Activated CD8-positive, alpha-beta memory T cell treated with anti-CD3 and anti-CD28 coated beads, Interleukin-2, amount 50 U/mL, for 4 hours (primary cell): ENCODE results near the gene PROCR.
"Not testable (repeated sequence)": the region's sequence is repeated elsewhere in the genome, so short reads cannot be mapped to it uniquely, and the experiment has no call there.

Source experiments
- DNase-seq: peaks from one replicate; pipeline ENCODE4 v3.0.0-alpha.2; 2020

The PROCR gene

DNA sequence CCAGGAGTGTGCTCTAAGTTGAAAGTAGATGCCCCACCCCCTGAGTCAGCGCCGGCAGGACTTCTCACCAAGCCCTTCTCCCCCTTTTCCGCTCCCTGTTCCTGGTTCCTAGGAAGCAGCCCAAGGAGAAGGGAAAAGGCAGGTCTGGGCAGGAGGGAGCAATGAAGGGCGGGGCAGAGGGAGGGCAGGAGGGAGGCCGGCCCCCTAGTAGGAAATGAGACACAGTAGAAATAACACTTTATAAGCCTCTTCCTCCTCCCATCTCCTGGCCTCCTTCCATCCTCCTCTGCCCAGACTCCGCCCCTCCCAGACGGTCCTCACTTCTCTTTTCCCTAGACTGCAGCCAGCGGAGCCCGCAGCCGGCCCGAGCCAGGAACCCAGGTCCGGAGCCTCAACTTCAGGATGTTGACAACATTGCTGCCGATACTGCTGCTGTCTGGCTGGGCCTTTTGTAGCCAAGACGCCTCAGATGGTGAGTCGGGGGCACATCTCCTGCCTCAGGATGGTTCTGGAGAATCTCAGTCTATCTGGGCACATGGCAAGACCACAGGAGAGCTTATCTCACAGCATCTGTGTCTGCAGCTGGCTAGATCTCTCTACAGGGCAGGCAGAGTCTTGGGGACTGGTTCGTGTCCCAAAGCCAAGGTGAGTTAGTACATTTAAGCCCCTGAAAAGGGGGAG lies at the start of gene PROCR:
Gene PROCR, plus strand, starts transcription at position 320 of the 681 bp plus-strand sequence. Its CDS starts 83 bp downstream, at position 403.
- DNase-seq, result peak; percentile 18

DNA sequence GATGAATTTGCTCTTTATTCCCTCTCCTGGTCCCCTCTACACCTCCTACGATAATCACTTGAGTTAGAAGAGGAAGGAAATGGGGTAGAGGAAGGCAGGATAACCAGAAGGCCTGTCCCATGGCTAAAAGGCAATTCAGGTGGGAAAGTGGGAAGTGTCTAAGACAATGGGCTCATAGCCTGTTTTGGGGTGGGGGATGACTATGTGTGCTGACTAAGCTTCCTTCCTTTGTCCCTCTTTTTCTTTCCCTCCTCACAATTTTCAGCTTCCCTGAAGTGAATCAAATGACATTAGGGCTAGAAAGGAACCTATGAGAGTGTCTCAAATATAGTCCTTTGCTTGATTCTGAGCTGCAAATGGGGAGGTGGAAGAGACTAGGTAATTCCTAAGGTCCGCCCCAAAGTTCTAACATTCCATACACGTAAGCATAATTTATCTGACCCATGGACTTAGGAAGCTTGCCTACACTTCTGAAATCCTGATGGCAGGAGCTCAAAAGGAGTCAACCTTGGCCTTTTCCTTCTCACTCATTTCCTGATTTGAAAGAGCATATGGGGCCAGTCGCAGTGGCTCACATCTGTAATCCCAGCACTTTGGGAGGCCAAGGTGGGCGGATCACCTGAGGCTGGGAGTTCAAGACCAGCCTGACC lies 49.0 kb upstream of the PROCR start:
- no peak for DNase-seq

DNA sequence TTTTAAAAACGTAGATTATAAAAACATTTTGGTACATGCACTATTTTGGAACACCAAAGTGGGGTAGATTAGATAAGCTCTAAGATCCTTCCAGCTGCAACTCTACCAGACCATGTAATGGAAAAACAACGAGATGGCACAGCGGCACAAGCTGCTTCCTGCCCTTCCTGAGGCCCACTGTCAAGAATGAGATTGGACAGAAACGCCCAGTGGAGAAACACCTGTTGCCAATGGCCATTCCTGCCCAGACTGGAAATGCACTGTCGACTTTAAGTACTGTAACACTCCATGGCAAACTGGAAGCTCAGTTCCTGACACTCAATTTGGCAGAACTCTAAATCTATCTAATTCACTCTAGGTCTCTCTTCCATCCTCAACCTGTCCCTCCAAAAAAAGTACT lies 46.1 kb upstream of the PROCR start:
- no peak for DNase-seq

DNA sequence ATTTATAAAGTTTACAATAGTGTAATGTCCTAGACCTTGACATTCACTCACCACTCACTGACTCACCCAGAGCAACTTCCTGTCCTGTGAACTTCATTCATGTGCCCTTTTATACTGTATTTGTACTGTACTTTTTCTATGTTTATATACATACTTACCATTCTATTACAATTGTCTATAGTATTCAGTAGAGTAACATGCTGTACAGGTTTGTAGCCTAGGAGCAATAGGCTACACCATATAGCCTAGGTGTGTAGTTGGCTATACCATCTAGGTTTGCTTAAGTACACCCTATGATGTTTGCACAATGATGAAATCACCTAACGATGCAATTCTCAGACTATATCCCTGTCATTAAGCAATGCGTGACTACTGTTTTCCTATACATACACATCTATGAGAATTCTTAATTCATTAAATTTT lies 42.2 kb upstream of the PROCR start:
- DNase-seq, result no peak

DNA sequence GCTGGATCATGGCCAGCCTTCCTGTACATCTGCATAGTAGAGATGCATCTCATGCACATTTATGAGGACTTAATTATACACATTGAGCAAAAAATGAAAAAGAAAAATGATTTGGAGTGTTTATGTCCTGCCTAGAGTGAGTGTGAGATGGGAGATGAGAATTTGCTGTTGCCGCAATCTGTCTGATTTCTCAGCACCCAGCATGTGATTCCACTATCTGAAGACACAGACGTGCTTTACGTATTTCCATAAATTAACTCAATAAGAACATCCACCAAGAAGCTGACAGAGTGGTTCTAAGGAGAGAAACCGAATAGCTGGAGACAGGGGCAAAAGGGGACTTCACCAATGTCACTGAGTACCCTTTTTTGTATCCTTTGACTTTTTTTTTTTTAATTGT lies 39.9 kb upstream of the PROCR start:
- DNase-seq, result no peak

DNA sequence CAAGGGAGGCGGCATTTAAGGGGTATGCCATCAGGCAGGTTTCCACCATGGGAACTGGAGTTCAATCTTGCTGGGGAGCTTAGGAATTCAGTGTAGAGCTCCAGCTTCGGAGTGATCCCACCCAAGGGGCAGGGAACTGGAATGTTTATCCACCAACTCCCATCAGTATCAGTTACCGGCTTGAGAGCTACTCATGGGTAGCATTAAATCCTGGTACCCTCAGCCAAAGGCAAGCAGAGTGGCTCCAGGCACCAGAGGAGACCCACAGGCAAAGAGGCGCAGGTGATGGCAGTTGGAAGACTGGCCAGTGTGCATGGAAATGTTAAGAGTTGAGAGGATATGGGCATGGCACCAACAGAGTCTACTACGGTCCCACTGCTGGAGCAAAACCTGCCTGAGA lies 38.8 kb upstream of the PROCR start:
- no peak for DNase-seq

DNA sequence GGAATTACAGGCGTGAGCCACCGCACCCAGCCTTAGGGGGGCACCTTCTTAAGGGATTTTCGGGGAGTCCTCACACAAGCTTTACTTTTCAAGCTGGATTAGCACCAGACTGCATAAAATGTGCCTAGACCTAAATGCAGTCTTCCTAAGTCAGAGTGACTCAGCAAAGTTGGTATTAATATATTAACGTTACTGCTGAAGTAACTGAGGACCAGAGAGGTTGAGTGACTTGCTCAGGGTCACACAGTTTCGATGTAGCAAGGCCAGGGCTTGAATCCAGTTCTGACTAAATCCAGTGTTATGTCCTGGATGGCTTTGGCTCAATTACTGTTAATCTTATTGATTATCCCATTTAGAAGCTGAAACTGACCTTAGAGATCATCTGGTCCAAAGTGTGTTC lies 38.1 kb upstream of the PROCR start:
- DNase-seq, result no peak

DNA sequence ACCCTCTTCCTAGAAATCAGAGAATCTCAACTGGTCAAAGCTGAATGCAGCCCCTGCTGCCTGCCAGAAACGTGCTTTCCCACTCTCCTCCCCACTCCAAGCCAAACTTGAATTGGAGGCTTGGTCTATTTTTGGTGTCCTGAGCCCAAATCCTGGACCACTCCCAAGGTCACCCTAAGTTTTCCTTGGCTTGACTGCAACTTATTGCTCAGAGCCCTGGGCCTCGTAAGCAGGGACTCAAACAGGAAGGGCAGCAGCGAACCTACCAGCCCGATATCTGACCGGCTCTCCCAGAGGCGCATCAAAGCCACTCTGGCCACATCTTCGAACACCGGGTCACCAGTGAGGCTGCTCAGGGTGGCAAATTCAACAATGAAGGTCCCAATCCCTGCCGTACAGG lies 37.4 kb upstream of the PROCR start:
- DNase-seq, result no peak

DNA sequence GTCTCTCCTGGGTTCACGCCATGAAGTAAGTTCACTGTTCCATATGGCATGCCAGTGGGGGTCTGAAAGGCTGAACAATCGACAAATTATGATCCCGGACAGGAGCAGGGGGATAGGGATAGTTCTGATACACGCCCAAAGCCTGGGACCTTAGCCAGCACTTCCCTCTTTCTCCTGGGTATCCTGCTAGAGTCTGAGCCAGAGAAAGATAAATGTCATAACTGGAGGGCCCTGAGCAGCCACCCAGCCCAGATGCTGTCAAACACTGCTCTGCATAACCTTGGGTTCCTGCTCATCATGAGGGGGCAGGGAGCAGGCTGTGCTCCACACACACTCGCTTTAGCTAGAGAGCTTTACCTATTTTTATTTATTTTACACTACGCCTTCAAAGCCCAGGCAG lies 37.0 kb upstream of the PROCR start:
- DNase-seq, result no peak

DNA sequence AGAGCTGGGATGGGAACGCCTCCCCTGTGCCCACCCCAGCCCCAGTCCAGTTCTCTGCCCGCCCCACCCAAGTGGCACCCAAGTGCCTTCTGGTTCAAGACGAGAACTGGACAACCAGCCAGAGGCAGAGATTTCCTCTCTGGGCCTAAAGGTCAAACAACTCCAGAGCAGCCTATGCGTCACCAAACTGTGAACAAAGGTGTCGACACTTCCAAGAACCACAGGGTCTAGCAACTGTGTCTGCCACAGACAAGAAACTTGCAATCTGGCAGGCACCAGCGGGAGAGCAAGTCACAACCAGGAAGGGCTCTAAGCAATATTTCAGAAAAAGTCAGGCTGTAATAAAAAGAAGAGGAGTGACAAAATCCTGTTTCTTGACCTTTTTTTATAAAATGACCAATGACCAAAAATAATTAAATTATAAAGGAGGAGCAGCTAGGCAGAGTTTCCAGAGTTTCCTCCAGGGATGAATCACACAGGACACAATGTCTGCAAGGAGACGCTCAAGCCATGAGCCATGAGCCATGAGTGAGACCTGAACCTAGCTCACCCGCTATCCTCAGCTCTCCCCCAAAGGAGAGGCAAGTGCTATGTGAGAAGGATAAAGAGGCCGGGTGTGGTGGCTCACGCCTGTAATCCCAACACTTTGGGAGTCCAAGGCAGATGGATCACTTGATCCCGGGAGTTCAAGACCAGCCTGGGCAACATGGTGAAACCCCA lies 35.8 kb upstream of the PROCR start:
- no peak for DNase-seq

DNA sequence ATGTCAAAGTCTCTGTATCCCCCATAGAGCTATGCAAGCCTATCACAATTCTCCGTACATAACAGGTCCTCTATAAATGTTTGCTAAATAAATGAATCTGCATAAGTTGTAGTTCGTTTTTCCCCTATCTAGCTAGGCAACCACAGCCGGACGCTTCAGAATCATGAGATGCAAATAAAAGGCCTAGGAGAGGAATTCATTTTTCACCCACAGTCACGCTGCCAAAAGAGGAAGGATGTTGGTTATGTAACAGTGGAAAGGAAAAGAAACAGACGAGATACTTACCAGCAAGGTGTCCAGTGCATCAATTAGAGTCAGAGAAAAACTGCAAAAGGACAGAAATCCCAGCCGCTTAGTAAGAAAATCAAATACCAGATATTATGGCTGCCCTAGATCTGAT lies 27.2 kb upstream of the PROCR start:
- no peak for DNase-seq

DNA sequence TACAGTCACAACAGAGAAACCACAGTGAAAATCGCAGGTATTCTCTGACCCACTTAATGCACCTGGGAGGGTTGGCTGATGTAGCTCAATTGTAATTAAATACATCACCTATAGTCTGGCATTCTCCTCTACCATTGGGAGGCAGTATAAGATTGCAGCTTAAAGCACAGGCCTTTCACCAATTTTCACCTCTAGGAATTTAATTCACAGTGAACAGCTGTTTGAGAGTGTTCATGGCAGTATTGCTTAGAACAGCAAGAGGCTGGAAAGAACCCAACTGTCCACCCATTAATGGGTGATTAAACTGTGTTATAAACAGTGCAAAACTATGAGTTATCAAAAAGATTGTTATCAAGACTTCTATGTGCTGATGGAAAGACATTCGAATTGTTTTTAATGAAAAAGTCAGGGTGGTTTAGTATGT lies 26.7 kb upstream of the PROCR start:
- no peak for DNase-seq

DNA sequence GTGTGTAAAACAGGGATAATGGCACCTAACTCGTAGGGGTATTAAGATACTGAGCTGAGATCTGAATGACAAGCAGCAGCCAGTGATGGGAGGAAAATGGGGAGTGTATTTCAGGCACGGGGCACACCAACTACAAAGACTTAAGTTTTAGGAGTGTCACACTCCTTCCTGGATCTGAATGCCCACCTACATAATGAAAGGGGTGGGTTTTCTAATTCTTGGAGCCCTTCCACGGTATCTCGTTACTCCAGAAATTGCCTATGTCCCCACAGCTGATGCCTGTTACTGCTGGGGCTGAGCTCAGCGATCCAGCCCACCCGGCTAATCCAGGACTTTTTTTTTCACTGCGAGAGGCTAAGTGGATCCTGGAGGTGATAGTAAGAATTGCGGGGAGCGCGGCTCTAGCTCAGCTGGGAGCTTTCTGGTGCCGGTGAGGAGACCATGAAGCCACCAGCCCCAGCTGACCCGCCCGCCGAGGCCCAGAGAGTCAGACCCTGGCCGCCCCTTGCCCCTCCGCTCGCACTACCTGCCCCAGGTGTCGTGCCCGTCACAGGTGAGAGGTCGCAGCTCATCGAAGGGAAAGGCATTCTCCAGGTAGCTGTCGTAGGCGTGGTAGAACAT lies 25.5 kb upstream of the PROCR start:
- DNase-seq, result peak; percentile 30

DNA sequence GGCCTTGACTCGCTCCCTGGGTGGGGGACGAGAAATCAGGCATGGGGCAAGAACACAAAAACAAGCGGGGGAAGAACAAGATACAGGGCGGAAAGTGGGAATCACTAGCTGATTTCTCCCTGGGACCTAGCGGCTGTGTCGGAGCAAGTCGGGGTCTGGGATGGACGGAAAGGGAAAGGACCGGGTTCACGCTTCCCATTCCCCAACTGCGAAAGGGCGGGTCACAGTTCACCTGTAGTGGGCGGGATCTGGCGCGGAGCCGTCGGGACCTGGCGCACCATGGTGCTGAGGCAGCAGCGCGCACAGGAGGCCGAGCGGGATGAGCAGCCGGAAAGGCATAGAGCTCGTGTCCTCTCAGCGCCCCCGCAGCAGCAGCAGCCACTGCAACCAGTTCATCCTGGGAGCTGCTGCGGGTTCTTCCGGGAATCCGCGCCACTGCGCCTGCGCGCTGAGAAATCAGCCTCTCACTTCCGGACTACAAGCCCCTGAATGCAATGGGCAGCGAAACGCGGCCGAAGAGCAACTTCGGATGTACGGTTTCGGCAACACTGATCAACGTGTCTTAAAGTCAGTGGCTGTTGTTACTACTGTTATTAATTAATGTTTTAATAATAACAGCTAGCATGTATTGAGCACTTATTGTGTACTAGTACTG lies 24.8 kb upstream of the PROCR start, which contains the start of gene EDEM2:
Gene EDEM2, minus strand, starts transcription at position 417 of the 655 bp plus-strand sequence. Its CDS starts 78 bp downstream, at position 339.
- peak; percentile 91 for DNase-seq

DNA sequence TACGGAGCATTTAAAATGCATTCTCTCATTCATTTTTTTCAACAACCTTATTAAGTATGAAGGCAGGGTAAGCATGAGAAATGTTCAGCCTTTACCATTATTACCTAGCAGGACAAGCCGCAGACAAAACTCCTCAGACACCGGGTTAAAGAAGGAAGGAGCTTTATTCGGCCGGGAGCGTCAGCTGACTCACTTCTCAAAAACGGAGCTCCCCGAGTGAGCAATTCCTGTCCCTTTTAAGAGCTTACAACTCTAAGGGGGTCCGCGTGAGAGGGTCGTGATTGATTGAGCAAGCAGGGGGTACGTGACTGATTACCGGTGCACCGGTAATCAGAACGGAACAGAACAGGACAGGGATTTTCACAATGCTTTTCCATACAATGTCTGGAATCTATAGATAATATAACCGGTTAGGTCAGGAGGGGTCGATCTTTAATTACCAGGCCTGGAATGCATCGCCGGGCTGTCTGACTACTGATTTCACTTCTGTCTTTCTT lies 24.2 kb upstream of the PROCR start:
- peak; percentile 19 for DNase-seq

DNA sequence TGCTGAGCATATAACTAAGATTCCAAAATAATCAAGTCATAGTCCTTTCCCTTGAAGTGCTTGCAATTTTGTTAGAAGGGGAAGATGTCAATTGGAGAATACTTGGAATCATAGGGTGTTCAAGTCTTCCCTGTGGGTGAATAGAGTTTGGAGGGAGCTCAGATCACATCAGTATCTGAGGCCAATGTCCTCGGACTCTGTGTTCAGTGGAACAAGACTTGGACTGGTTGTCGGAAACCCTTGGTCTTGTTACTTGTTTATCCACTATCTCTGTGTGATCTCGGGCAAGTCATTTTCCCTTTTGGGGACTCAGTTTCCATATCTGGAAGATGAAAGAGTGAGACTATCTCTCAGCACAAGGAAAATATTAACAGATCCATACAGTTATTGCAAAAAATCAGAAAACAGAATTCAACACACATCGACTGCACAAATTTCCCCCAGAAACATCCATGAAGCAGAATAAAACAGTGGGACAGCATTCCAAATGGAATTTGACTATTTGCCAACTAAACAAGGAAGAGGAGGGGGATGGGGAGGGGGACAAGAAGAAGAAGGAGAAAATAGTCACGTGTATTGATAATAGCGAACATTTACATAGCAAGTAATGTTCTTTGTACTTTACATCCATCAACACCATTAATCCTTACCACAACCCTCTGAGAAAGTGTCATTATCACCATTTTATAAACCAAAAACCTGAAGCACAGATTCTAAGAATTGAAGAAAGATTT lies 20.9 kb upstream of the PROCR start:
- DNase-seq, result no peak

DNA sequence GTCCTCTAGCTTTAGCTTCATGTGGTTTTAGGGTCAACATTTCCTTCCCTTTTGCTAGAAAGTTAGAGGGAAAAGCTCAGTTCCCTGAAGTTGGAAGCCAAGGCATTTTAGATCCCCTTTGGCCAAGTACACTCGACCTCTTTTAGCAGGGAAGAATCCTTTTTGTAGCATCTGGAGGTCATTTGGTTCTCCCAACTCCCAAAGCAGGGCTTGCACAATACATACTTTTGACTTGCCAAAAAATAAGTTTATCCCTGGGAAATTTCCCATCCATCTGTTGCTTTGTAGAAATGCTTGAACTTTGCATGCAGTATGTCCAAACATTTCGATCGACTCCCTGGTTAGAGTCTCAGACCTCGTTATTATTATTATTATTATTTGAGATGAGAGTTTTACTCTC lies 20.1 kb upstream of the PROCR start:
- DNase-seq, result no peak

DNA sequence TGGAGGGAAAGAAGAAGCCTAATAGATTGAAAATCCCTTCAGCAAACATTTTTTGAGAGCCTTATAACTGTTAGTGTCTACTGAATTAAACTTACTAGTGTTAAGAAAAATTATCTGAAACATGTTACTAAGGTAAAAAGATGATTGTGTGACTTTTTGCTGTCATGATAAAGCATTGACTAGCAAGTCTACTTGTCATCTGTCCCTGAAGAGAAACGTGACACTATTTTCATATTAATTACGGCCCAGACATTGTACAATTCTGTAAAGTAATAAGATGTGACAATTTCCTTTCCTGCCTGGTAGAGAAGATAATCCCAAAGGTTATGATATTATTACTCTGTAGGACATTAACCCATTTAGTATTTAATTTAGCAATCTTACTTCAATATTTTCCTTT lies 15.9 kb upstream of the PROCR start:
- no peak for DNase-seq

DNA sequence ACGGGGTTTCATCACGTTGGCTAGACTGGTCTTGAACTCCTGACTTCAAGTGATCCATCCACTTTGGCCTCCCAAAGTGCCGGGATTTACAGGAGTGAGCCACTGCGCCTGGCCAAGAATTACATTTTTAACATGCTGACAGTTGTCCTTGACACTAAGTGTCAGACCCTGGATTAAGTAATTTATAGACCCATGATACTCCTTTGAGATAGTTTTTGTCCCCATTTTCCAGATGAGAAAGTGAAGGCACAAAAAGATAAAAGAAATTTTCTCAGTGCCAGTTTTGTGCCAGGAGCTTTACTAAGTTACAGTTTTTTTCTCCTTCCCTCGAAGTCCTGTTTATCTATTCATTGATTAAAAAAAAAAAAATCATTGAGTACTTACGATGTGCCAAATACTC lies 14.9 kb upstream of the PROCR start:
- DNase-seq, result no peak

DNA sequence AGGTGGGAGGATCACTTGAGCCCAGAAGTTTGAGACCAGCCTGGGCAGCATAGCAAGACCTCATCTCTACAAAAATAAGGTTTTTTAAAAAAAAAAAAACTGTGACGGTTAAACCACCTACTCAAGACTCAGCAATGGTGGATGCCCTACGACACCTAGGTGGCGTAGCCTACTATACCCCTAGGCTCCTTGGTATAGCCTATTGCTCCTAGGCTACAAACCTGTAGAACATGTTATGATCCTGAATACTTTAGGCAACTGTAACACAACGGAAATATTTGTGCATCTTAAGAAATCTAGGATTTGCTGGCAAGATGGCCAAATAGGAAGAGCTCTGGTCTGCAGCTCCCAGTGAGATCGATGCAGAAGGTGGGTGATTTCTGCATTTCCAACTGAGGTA lies 11.5 kb upstream of the PROCR start:
- not testable (repeated sequence) for DNase-seq

DNA sequence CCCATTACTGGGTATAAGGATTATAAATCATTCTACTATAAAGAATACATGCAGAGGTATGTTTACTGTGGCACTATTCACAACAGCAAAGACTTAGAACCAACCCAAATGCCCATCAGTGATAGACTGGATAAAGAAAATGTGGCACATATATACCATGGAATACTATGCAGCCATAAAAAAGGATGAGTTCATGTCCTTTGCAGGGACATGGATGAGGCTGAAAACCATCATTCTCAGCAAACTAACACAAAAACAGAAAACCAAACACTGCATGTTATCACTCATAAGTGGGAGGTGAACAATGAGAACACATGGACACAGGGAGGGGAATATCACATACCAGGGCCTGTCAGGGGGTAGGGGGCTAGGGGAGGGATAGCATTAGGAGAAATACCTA lies 7.3 kb upstream of the PROCR start:
- not testable (repeated sequence) for DNase-seq
